Stomach (tissue), 9 donors: ENCODE measurements around the gene FAM110D. TPM values are rescaled to one million over a fixed set of nuclear protein-coding genes. Genes with fewer than 3 reads are reported as not detected.
A peak's percentile ranks its signal among the peaks of the same experiment; 100 is the strongest.

Source experiments
- DNase-seq, 2 donors: peaks; one replicate each; pipeline versions ENCODE4 v3.0.0 to v3.0.0-alpha.2; 2013 to 2019
- H3K27ac ChIP-seq, 5 donors: fragments of 200-600 bp in 4 of 5; sonication (generic) in 4 of 5; one replicate each; pipeline ENCODE4 v1.5.1; 2013 to 2019; ENCODE audit warnings: mild to moderate bottlenecking in 1 of 5, moderate library complexity in 1 of 5
- H3K27me3 ChIP-seq, 3 donors: fragments of 200-600 bp; sonication (generic); one replicate each; pipeline ENCODE4 v1.5.1; 2017 to 2019; ENCODE audit warnings: mixed run types in 1 of 3
- H3K36me3 ChIP-seq, 4 donors: fragments of 200-600 bp; sonication (generic); 1 replicate in 3 of 4; 2 replicates in 1 of 4; pipeline ENCODE4 v1.5.1; 2016 to 2019
- H3K4me1 ChIP-seq, 4 donors: fragments of 200-600 bp; sonication (generic); one replicate each; pipeline ENCODE4 v1.5.1; 2016 to 2019
- H3K4me3 ChIP-seq, 4 donors: fragments of 200-600 bp; sonication (generic) in 3 of 4; one replicate each; pipeline ENCODE4 v1.5.1; 2016 to 2019; ENCODE audit warnings: mild to moderate bottlenecking in 1 of 4
- H3K9me3 ChIP-seq, 4 donors: fragments of 200-600 bp; sonication (generic); one replicate each; pipeline ENCODE4 v1.5.1; 2016 to 2019
- CTCF ChIP-seq, 7 experiments: fragments of 450-650 bp in 4 of 7; fragments of 200-600 bp in 3 of 7; sonication (generic) in 3 of 7; IDR thresholded peaks; one replicate each; pipeline ENCODE4 v1.5.1; 2016 to 2019; ENCODE audit warnings: antibody characterized with exemption in 7 of 7, control low read depth in 2 of 7, mild to moderate bottlenecking in 1 of 7
- EP300 ChIP-seq: sonication (generic); formaldehyde crosslinking; IDR thresholded peaks from one replicate; pipeline ENCODE4 v1.6.1; 2017; ENCODE audit warnings: antibody characterized with exemption
- POLR2A ChIP-seq, 4 donors: fragments of 450-650 bp; IDR thresholded peaks; one replicate each; pipeline ENCODE4 v1.6.1; 2016; ENCODE audit warnings: antibody characterized with exemption in 4 of 4, control low read depth in 2 of 4, mild to moderate bottlenecking in 1 of 4, moderate library complexity in 1 of 4
- POLR2AphosphoS5 ChIP-seq, 3 donors: sonication (generic); formaldehyde crosslinking; IDR thresholded peaks; one replicate each; pipeline ENCODE4 v1.6.1; 2016; ENCODE audit warnings: antibody characterized with exemption in 3 of 3
- WGBS, 5 donors: extraction: QIAGEN DNeasy Blood & Tissue Kit in 3 of 5; methylation state at CpG; one replicate each; pipeline versions ENCODE4 v1.1.5 to v1.1.7; 2013 to 2018; 5-methylcytosine and 5-hydroxymethylcytosine counted together
- intact Hi-C: fragments of 100-400 bp; cut with DNase I; formaldehyde crosslinking; loops from one replicate; pipeline ENCODE4 v1.15.1; 2023; ENCODE audit warnings: low total_unique reads
- polyA plus RNA-seq, 3 donors: library from polyadenylated mRNA; stranded (reverse); fragments of 200-250 nt; gene quantifications; one replicate each; pipeline ENCODE4 v1.2.3, GENCODE V29; 2013
- total RNA-seq, 5 donors: library from RNA; depleted of rRNA; stranded (reverse); fragments of >200 nt; gene quantifications; one replicate each; pipeline versions ENCODE4 v1.1.0 to v1.2.3, GENCODE V29; 2014 to 2016
- donor health status: healthy with polysubstance abuse.
- donor health status: Bipolar disorder and iron deficiency.
- donor health status: healthy.

The FAM110D gene
- total and polyA plus RNA-seq, 8 donors: 1.00 to 15.6 (median 1.4) TPM; not detected in 3

GRCh38 chr1:26145960-26146294 is 13.0 kb upstream of the FAM110D start:
- Histone ChIP-seq H3K4me1 (peaks cover 0 to 7% (median 3%) of the 10 kb centered on the region in 4 donors), H3K27ac (no peak overlapping the region), H3K4me3 (no peak overlapping the region), H3K9me3 (no peaks in the 10 kb centered on the region), H3K36me3 (no peaks in the 10 kb centered on the region), H3K27me3 (peaks cover 0 to 23% (median 2%) of the 10 kb centered on the region in 3 donors)
- WGBS, 5 donors: 33 to 45% (median 36%) methylated on average over 6 of the region's 6 CpGs
- no peak for DNase-seq
- intact Hi-C loops: loop anchor here (5.0 to 10.0 kb wide), 2 partner anchors 44 to 111 kb away; no protein-coding TSS in a partner anchor
- no peak for TF ChIP-seq CTCF (IDR thresholded peaks at IDR 0.05)
- TF ChIP-seq POLR2A (IDR thresholded peaks at IDR 0.05): no peak
- no peak for TF ChIP-seq EP300
- TF ChIP-seq POLR2AphosphoS5 (IDR thresholded peaks at IDR 0.05): no peak

- H3K36me3 ChIP-seq: no peaks in the 10 kb centered on the region
- H3K9me3 ChIP-seq: no peaks in the 10 kb centered on the region
- H3K27ac ChIP-seq: no peak overlapping the region
- H3K27me3 ChIP-seq: peaks cover 0 to 25% (median 2%) of the 10 kb centered on the region in 3 donors
- no peak for DNase-seq
- TF ChIP-seq POLR2A (IDR thresholded peaks at IDR 0.05) (no peak), CTCF (IDR thresholded peaks at IDR 0.05) (no peak), EP300 (no peak), POLR2AphosphoS5 (IDR thresholded peaks at IDR 0.05) (no peak)
- H3K4me3 ChIP-seq: no peak overlapping the region
- intact Hi-C loops: loop anchor here (5.0 to 10.0 kb wide), 2 partner anchors 47 to 114 kb away; no protein-coding TSS in a partner anchor
- H3K4me1 ChIP-seq: peaks cover 0 to 7% (median 3%) of the 10 kb centered on the region in 4 donors
Measured at GRCh38 chr1:26148887-26149286, 10.0 kb upstream of the FAM110D start.

GRCh38 chr1:26153966-26154532 is 4.8 kb upstream of the FAM110D start:
- Histone ChIP-seq H3K4me1 (no peaks in the 10 kb centered on the region), H3K36me3 (no peaks in the 10 kb centered on the region), H3K27me3 (peaks cover 0 to 57% (median 21%) of the 10 kb centered on the region in 3 donors), H3K27ac (no peak overlapping the region), H3K4me3 (no peak overlapping the region), H3K9me3 (no peaks in the 10 kb centered on the region)
- DNase-seq: no peak
- TF ChIP-seq CTCF (IDR thresholded peaks at IDR 0.05) (no peak), POLR2A (IDR thresholded peaks at IDR 0.05) (no peak), EP300 (no peak), POLR2AphosphoS5 (IDR thresholded peaks at IDR 0.05) (no peak)
- WGBS, 5 donors: 41 to 53% (median 48%) methylated on average over 5 of the region's 5 CpGs
- intact Hi-C loops: no loop called here

GRCh38 chr1:26154750-26155149 is 4.1 kb upstream of the FAM110D start:
- peak in 1 of 2 donors; percentile 32 for DNase-seq
- H3K36me3 ChIP-seq: no peaks in the 10 kb centered on the region
- H3K4me1 ChIP-seq: no peaks in the 10 kb centered on the region
- TF ChIP-seq CTCF (IDR thresholded peaks at IDR 0.05) (no peak), EP300 (no peak), POLR2A (IDR thresholded peaks at IDR 0.05) (no peak), POLR2AphosphoS5 (IDR thresholded peaks at IDR 0.05) (no peak)
- intact Hi-C loops: no loop called here
- peak overlapping the region in 3 of 5 donors; percentile 4 to 52 (median 25) for H3K27ac ChIP-seq
- H3K9me3 ChIP-seq: no peaks in the 10 kb centered on the region
- H3K4me3 ChIP-seq: no peak overlapping the region
- H3K27me3 ChIP-seq: peaks cover 0 to 63% (median 21%) of the 10 kb centered on the region in 3 donors
- 25 to 37% (median 29%) methylated on average over 9 of the region's 9 CpGs for WGBS, 5 donors
